HepG2 (cell line): ENCODE results near the gene ACD. TPM values are rescaled to one million over a fixed set of nuclear protein-coding genes. Genes with fewer than 3 reads are reported as not detected.

Source experiments
- AKAP8 ChIP-seq: sonication (generic); formaldehyde crosslinking; IDR thresholded peaks from 2 replicates; pipeline ENCODE4 v1.5.1; 2020; ENCODE audit warnings: mild to moderate bottlenecking, missing genetic modification reagents
- CENPBD1 ChIP-seq: sonication (generic); formaldehyde crosslinking; IDR thresholded peaks from 2 replicates; pipeline ENCODE4 v1.8.0; 2022; ENCODE audit warnings: missing genetic modification reagents, low read depth, mild to moderate bottlenecking, borderline replicate concordance
- EP300 ChIP-seq, 3 experiments: sonication (generic) in 1 of 3; formaldehyde crosslinking in 1 of 3; IDR thresholded peaks; 2 replicates each; pipeline versions ENCODE4 v1.5.1 to v1.6.1; 2011 to 2020; ENCODE audit warnings: low read depth in 2 of 3, low read length in 2 of 3, borderline replicate concordance in 1 of 3, improper control_type of control experiment in 1 of 3, mild to moderate bottlenecking in 1 of 3, missing genetic modification reagents in 1 of 3, moderate library complexity in 1 of 3
- FLYWCH1 ChIP-seq: sonication (generic); formaldehyde crosslinking; IDR thresholded peaks from 2 replicates; pipeline ENCODE4 v1.8.1; 2023; ENCODE audit warnings: mild to moderate bottlenecking, missing genetic modification reagents
- FOXP1 ChIP-seq, 2 experiments: fragments of 450-650 bp in 1 of 2; IDR thresholded peaks; 2 replicates each; pipeline ENCODE4 v1.6.1; 2017 to 2018; ENCODE audit warnings: antibody characterized with exemption in 1 of 2
- IKZF4 ChIP-seq: sonication (generic); formaldehyde crosslinking; IDR thresholded peaks from 2 replicates; pipeline ENCODE4 v1.5.1; 2020; ENCODE audit warnings: borderline replicate concordance, mild to moderate bottlenecking, low read depth, missing genetic modification reagents; ENCODE audit errors: not compliant biosample characterization
- KAT2B ChIP-seq: fragments of 150-350 bp; IDR thresholded peaks from 2 replicates; pipeline ENCODE4 v1.6.1; 2014; ENCODE audit warnings: low read depth, low read length, borderline replicate concordance
- MAFK ChIP-seq, 2 experiments: IDR thresholded peaks in 1 of 2; conservative IDR thresholded peaks in 1 of 2; 2 replicates each; pipeline ENCODE4 v1.6.1; 2011; ENCODE audit warnings: improper control_type of control experiment in 2 of 2, low read length in 2 of 2
- MED1 ChIP-seq: sonication (generic); formaldehyde crosslinking; IDR thresholded peaks from 2 replicates; pipeline ENCODE4 v1.4.0; 2020; ENCODE audit warnings: missing genetic modification reagents
- NFKBIZ ChIP-seq: IDR thresholded peaks from 2 replicates; pipeline ENCODE4 v1.6.1; 2018; ENCODE audit warnings: missing genetic modification reagents, missing compliant biosample characterization
- PCBP2 ChIP-seq: fragments of 200-400 bp; formaldehyde crosslinking; optimal IDR thresholded peaks from 2 replicates; pipeline ENCODE3; 2018; ENCODE audit warnings: low read length, low read depth; ENCODE audit not compliant: poor library complexity, severe bottlenecking
- SIN3A ChIP-seq: IDR thresholded peaks from 2 replicates; pipeline ENCODE4 v1.6.1; 2011; ENCODE audit warnings: low read depth, mild to moderate bottlenecking, control low read depth, low read length, borderline replicate concordance
- TARDBP ChIP-seq: sonication (generic); formaldehyde crosslinking; IDR thresholded peaks from 2 replicates; pipeline ENCODE4 v1.8.0; 2022; ENCODE audit warnings: mild to moderate bottlenecking, missing genetic modification reagents
- U2AF2 ChIP-seq: fragments of 200-400 bp; formaldehyde crosslinking; IDR thresholded peaks from 2 replicates; pipeline ENCODE4 v1.6.1; 2017; ENCODE audit warnings: low read depth, mild to moderate bottlenecking, low read length
- WIZ ChIP-seq: sonication (generic); formaldehyde crosslinking; IDR thresholded peaks from 2 replicates; pipeline ENCODE4 v1.5.1; 2020; ENCODE audit warnings: mild to moderate bottlenecking, missing genetic modification reagents
- ZBTB26 ChIP-seq: IDR thresholded peaks from 2 replicates; pipeline ENCODE4 v1.6.1; 2016; ENCODE audit warnings: missing compliant biosample characterization, missing genetic modification reagents, borderline replicate concordance
- ZC3H4 ChIP-seq: sonication (generic); formaldehyde crosslinking; IDR thresholded peaks from 2 replicates; pipeline ENCODE4 v1.4.0; 2020; ENCODE audit warnings: missing genetic modification reagents, borderline replicate concordance
- ZNF615 ChIP-seq: sonication (generic); formaldehyde crosslinking; IDR thresholded peaks from 2 replicates; pipeline ENCODE4 v1.5.0; 2020; ENCODE audit warnings: mild to moderate bottlenecking, missing genetic modification reagents, borderline replicate concordance
- polyA plus RNA-seq, 8 experiments: library from polyadenylated mRNA; depleted of rRNA in 3 of 8; stranded (reverse) in 7 of 8; unstranded in 1 of 8; fragments of >200 nt; fragmentation: Illumina TruSeq in 4 of 8; extraction: Trizol in 4 of 8; gene quantifications; 2 replicates each; pipeline versions ENCODE4 v1.2.1 to v1.2.3, GENCODE V29; 2011 to 2016; ENCODE audit warnings: low read depth in 4 of 8, missing spikeins in 1 of 8, mixed read lengths in 1 of 8; ENCODE audit not compliant: insufficient read depth in 1 of 8
- total RNA-seq, 5 experiments: library from RNA; depleted of rRNA; stranded (reverse); fragments of >200 nt; fragmentation: Illumina TruSeq; extraction: Trizol; gene quantifications; 2 replicates each; pipeline ENCODE4 v1.2.3, GENCODE V29; 2016; ENCODE audit warnings: low read depth in 1 of 5
- TF ChIP-seq, protein P1 (sequence below): sonication (generic); formaldehyde crosslinking; IDR thresholded peaks from 2 replicates; pipeline ENCODE4 v1.9.0; 2021; ENCODE audit warnings: missing genetic modification reagents, borderline replicate concordance
- TF ChIP-seq, protein P2 (sequence below): sonication (generic); formaldehyde crosslinking; IDR thresholded peaks from 2 replicates; pipeline ENCODE4 v1.4.0; 2020; ENCODE audit warnings: missing genetic modification reagents
- TF ChIP-seq, protein P3 (sequence below): sonication (generic); formaldehyde crosslinking; conservative IDR thresholded peaks from 2 replicates; pipeline ENCODE4 v1.8.0; 2022; ENCODE audit warnings: low read depth, missing genetic modification reagents

Gene ACD
- total and polyA plus RNA-seq, 2 of the 13 experiments (the other 11 are each of a cell fraction or from before 2014, with no cell fraction given) = 32.6 to 38.3 TPM

DNA sequence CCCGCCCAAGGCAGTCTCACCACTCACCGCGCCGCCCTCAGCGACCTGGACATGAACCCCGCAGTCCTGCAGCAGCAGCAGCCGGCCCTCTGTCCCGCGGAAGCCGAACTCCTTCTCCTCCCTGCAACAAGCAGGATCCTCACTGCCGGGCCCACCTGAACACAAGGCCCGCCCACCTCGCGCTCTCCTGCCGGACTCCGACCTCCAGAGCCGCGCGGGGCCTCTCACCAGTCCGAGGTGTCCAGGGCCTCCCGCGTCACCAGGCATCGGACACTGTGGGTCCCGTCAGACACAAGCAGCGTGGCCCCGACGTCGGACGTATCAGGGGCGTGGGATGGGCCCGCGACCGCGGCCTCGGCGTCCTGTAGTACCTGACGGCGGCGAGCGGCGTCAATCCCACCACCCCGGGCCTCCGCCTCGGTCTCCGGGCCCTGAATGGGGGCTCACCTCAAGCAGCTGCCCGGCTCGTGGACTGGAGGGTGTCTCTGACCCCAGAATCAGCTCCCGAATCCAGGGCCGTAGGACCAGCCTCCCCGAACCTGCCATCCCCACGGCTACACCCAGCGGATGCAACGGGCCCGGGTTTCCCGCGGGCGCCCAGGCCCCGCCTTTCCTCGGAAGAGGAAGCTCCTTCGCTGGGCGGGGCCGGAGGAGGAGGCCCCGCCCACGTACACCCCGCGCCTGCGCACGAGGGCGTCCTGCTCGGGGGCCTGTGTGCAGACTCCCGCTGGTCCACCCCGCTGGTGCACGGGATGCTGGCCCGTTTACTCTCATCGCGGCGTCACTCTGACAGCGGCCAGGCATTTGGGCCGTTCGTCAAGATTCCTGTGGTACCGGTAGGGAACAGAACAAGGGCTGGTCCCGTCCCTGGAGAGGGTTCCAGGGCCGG, at the start of gene ACD (continued):
- TF ChIP-seq KAT2B (no peak), ZC3H4 (CRISPR knock-in tag) (no peak), U2AF2 (no peak), EP300 (IDR thresholded peaks at IDR 0.05; ENCODE audit: low read depth in 2 of 2, low read length in 2 of 2) (no peak), EP300 (CRISPR knock-in tag; IDR thresholded peaks at IDR 0.05; ENCODE audit: borderline replicate concordance) (0 out of 2 replicates have a peak, but pooled peaks have one; percentile 36), CENPBD1 (CRISPR knock-in tag) (no peak), WIZ (CRISPR knock-in tag) (no peak), AKAP8 (CRISPR knock-in tag) (0 out of 2 replicates have a peak, but pooled peaks have one; percentile 44), IKZF4 (CRISPR knock-in tag) (peak; percentile 69), FOXP1 (IDR thresholded peaks at IDR 0.05) (no peak), FOXP1 (CRISPR knock-in tag; IDR thresholded peaks at IDR 0.05) (no peak), ZBTB26 (CRISPR knock-in tag) (no peak), MED1 (CRISPR knock-in tag) (no peak), TARDBP (CRISPR knock-in tag) (peak; percentile 28), ZNF615 (CRISPR knock-in tag) (no peak), PCBP2 (no peak), SIN3A (peak; percentile 87; the same call in 1 of the 2 replicates), NFKBIZ (peak; percentile 48; the same call in 1 of the 2 replicates), FLYWCH1 (CRISPR knock-in tag) (no peak), MAFK (conservative IDR thresholded peaks at IDR 0.05 in 1 of 2, IDR thresholded peaks at IDR 0.05 in 1 of 2; ENCODE audit: low read length in 2 of 2) (no peak)
- TF ChIP-seq, protein P1, sequence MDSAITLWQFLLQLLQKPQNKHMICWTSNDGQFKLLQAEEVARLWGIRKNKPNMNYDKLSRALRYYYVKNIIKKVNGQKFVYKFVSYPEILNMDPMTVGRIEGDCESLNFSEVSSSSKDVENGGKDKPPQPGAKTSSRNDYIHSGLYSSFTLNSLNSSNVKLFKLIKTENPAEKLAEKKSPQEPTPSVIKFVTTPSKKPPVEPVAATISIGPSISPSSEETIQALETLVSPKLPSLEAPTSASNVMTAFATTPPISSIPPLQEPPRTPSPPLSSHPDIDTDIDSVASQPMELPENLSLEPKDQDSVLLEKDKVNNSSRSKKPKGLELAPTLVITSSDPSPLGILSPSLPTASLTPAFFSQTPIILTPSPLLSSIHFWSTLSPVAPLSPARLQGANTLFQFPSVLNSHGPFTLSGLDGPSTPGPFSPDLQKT (CRISPR knock-in tag) = 0 out of 2 replicates have a peak, but pooled peaks have one; percentile 41
- TF ChIP-seq, protein P2, sequence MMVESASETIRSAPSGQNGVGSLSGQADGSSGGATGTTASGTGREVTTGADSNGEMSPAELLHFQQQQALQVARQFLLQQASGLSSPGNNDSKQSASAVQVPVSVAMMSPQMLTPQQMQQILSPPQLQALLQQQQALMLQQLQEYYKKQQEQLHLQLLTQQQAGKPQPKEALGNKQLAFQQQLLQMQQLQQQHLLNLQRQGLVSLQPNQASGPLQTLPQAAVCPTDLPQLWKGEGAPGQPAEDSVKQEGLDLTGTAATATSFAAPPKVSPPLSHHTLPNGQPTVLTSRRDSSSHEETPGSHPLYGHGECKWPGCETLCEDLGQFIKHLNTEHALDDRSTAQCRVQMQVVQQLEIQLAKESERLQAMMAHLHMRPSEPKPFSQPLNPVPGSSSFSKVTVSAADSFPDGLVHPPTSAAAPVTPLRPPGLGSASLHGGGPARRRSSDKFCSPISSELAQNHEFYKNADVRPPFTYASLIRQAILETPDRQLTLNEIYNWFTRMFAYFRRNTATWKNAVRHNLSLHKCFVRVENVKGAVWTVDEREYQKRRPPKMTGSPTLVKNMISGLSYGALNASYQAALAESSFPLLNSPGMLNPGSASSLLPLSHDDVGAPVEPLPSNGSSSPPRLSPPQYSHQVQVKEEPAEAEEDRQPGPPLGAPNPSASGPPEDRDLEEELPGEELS (CRISPR knock-in tag) = 0 out of 2 replicates have a peak, but pooled peaks have one; percentile 15
- TF ChIP-seq, protein P3, sequence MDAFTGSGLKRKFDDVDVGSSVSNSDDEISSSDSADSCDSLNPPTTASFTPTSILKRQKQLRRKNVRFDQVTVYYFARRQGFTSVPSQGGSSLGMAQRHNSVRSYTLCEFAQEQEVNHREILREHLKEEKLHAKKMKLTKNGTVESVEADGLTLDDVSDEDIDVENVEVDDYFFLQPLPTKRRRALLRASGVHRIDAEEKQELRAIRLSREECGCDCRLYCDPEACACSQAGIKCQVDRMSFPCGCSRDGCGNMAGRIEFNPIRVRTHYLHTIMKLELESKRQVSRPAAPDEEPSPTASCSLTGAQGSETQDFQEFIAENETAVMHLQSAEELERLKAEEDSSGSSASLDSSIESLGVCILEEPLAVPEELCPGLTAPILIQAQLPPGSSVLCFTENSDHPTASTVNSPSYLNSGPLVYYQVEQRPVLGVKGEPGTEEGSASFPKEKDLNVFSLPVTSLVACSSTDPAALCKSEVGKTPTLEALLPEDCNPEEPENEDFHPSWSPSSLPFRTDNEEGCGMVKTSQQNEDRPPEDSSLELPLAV (CRISPR knock-in tag) = no peak
